ENCODE measurements around the gene ARL10.

DNA sequence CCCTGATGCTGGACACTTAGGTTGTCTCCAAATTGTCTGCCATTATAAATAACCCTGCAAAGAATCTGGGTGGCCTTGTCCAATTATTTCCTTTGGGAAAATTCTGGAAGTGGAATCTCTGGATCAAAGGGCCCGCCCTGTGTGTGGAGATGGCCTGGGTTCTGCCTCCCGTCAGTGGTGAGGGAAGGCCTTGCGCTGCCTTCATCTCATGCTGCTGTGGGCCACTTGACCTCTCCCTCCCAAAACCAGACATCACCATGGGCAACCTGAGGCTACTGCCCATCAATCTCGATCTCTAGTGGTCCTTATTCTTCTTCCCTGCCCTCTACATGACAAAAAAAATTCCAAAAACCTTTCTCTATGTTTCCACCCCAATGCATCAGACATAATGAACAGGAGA is 44.5 kb downstream of the ARL10 start:
- TF ChIP-seq, protein P1, sequence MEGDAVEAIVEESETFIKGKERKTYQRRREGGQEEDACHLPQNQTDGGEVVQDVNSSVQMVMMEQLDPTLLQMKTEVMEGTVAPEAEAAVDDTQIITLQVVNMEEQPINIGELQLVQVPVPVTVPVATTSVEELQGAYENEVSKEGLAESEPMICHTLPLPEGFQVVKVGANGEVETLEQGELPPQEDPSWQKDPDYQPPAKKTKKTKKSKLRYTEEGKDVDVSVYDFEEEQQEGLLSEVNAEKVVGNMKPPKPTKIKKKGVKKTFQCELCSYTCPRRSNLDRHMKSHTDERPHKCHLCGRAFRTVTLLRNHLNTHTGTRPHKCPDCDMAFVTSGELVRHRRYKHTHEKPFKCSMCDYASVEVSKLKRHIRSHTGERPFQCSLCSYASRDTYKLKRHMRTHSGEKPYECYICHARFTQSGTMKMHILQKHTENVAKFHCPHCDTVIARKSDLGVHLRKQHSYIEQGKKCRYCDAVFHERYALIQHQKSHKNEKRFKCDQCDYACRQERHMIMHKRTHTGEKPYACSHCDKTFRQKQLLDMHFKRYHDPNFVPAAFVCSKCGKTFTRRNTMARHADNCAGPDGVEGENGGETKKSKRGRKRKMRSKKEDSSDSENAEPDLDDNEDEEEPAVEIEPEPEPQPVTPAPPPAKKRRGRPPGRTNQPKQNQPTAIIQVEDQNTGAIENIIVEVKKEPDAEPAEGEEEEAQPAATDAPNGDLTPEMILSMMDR (IDR thresholded peaks at IDR 0.05): no peak
- TF ChIP-seq POLR2A (IDR thresholded peaks at IDR 0.05): no peak
